GM19351 (cell line): ENCODE data around the gene GRIK5.

Experiments
- ATAC-seq: cut with Tn5 transposase; IDR thresholded peaks from one replicate; pipeline ENCODE4 v1.9.1; 2021; ENCODE audit warnings: mild to moderate bottlenecking, moderate library complexity; ENCODE audit not compliant: unreplicated experiment

Gene GRIK5

GRCh38 chr19:41957838-41958366 is 112.1 kb downstream of the GRIK5 start:
- ATAC-seq: no peak

- ATAC-seq: no peak
Observed at GRCh38 chr19:41957161-41957837, 112.7 kb downstream of the GRIK5 start.

- no peak for ATAC-seq
Observed at GRCh38 chr19:41956621-41957020, 113.4 kb downstream of the GRIK5 start.

- ATAC-seq: no peak
Observed at GRCh38 chr19:41955521-41955920, 114.5 kb downstream of the GRIK5 start.

- no peak for ATAC-seq
Observed at GRCh38 chr19:41951686-41952172, 118.3 kb downstream of the GRIK5 start.
